ENCODE results near the gene PPP2R2C. TPM values are rescaled to one million over a fixed set of nuclear protein-coding genes. Genes with fewer than 3 reads are reported as not detected.

Gene PPP2R2C
- total RNA-seq, 1 donor = under 0.01 TPM

DNA sequence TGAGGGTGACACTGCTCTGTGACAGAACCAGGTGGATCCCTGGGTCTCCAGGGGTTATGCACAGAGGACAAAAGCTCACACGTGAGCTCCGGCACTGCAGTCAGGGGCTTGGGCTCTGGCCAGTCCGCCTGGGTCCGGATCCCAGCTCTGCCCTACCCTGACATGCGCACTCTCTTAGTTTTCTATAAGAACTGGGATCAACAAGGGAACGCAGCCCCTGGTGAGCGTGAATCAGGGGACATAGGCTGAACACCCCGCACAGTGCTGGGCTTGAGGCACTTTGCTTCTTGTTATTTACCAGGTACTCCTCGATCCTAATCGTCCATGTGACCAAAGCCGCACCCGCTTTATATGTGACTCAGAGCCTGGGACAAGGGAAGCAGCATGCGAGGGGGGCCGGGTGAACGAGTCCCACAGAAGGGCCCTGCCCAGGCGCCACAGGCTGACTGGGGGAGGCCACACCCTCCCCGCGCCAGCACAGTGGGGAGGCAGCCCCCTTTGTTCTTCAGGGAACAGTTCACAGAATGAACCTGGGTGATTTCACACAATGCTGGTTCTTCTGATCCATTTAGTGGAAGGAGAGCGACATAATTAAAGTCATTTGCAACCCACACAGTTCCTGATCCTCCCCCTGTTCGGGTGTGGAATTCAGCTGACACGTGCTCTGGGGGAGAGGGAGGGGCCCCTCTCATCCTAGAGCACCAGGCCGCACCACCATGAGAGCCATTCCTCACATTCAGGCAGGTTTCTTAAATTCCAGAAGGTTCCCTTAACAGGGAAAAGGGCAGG, 147.2 kb downstream of the PPP2R2C start:
- no peak overlapping the region for H3K4me2 ChIP-seq (ENCODE audit: insufficient read depth, low read length)
- peaks cover 4% of the 10 kb centered on the region for H3K27me3 ChIP-seq (ENCODE audit: insufficient read depth, low read length)
- no peak overlapping the region for H3K4me3 ChIP-seq (ENCODE audit: insufficient read depth, low read length)
- H3K79me2 ChIP-seq (ENCODE audit: insufficient read depth, low read length) = no peaks in the 10 kb centered on the region
- H3K36me3 ChIP-seq (ENCODE audit: insufficient read depth, low read length) = no peaks in the 10 kb centered on the region
- H4K20me1 ChIP-seq (ENCODE audit: insufficient read depth, low read length) = no peaks in the 10 kb centered on the region
- DNase-seq (ENCODE audit: insufficient read length, low spot score, missing footprints) = no peak
- no peaks in the 10 kb centered on the region for H3K4me1 ChIP-seq (ENCODE audit: insufficient read depth, low read length)
- H2AFZ ChIP-seq (ENCODE audit: low read length) = no peak overlapping the region
- H3K27ac ChIP-seq (ENCODE audit: low read depth, low read length) = no peak overlapping the region
- H3K9me3 ChIP-seq (ENCODE audit: low read depth, low read length) = peaks cover 1% of the 10 kb centered on the region
- TF ChIP-seq CTCF (IDR thresholded peaks at IDR 0.05; ENCODE audit: extremely low read depth, low read depth, low read length) = no peak

DNA sequence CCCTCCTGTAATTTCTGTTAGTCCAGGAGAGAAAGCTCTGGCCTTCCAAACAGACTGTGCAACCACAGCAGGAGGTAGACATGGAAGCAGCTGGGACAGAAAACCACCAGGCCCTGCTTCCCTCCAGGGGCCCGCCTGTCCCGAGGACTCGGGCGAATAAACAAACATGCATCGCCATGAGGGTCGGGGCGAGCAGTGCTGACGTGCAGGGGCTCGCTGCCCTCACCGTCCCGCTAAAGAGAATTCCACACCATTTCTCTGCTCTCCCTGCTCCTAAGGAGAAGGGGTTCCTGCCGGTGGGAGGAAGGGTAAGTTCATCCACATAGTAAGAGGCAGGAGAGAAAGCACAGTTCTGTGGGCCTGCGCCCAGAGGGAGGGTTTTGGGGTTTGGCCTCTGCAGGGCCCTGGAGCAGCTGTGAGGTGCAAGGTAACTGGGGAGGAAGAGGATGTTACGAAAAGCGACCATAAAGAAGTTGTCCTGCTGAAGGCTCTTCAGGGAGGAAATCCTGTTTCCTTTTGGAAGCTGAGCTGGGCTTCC, 147.9 kb downstream of the PPP2R2C start:
- TF ChIP-seq CTCF (IDR thresholded peaks at IDR 0.05; ENCODE audit: extremely low read depth, low read depth, low read length) = no peak
- Histone ChIP-seq H2AFZ (ENCODE audit: low read length) (no peak overlapping the region), H3K4me1 (ENCODE audit: insufficient read depth, low read length) (no peaks in the 10 kb centered on the region)

GRCh38 chr4:6322761-6323566, 149.4 kb downstream of the PPP2R2C start:
- peaks cover 3% of the 10 kb centered on the region for H3K9me3 ChIP-seq (ENCODE audit: low read depth, low read length)
- H3K4me3 ChIP-seq (ENCODE audit: insufficient read depth, low read length) = no peak overlapping the region
- H3K4me1 ChIP-seq (ENCODE audit: insufficient read depth, low read length) = no peaks in the 10 kb centered on the region
- no peak overlapping the region for H2AFZ ChIP-seq (ENCODE audit: low read length)
- peaks cover 7% of the 10 kb centered on the region for H3K27me3 ChIP-seq (ENCODE audit: insufficient read depth, low read length)
- no peaks in the 10 kb centered on the region for H3K36me3 ChIP-seq (ENCODE audit: insufficient read depth, low read length)
- no peak for TF ChIP-seq CTCF (IDR thresholded peaks at IDR 0.05; ENCODE audit: extremely low read depth, low read depth, low read length)
- no peak for DNase-seq (ENCODE audit: insufficient read length, low spot score, missing footprints)
- H3K27ac ChIP-seq (ENCODE audit: low read depth, low read length) = no peak overlapping the region
- no peaks in the 10 kb centered on the region for H3K79me2 ChIP-seq (ENCODE audit: insufficient read depth, low read length)
- H4K20me1 ChIP-seq (ENCODE audit: insufficient read depth, low read length) = no peaks in the 10 kb centered on the region
- H3K4me2 ChIP-seq (ENCODE audit: insufficient read depth, low read length) = no peak overlapping the region

More for the DNA sequence above, 147.9 kb downstream of the PPP2R2C start:
- Histone ChIP-seq H3K9me3 (ENCODE audit: low read depth, low read length) (peaks cover 3% of the 10 kb centered on the region), H3K79me2 (ENCODE audit: insufficient read depth, low read length) (no peaks in the 10 kb centered on the region), H3K36me3 (ENCODE audit: insufficient read depth, low read length) (no peaks in the 10 kb centered on the region), H3K4me3 (ENCODE audit: insufficient read depth, low read length) (no peak overlapping the region), H3K27me3 (ENCODE audit: insufficient read depth, low read length) (peaks cover 6% of the 10 kb centered on the region), H4K20me1 (ENCODE audit: insufficient read depth, low read length) (no peaks in the 10 kb centered on the region), H3K4me2 (ENCODE audit: insufficient read depth, low read length) (no peak overlapping the region), H3K27ac (ENCODE audit: low read depth, low read length) (no peak overlapping the region)
- no peak for DNase-seq (ENCODE audit: insufficient read length, low spot score, missing footprints)

Data from osteoblast (primary cell).